SW480 (cell line): ENCODE data around the gene USP10.

Experiments used
- DNase-seq: peaks from one replicate; pipeline ENCODE4 v3.0.0-alpha.2; 2016; ENCODE audit warnings: low spot score

Gene USP10, protein sequence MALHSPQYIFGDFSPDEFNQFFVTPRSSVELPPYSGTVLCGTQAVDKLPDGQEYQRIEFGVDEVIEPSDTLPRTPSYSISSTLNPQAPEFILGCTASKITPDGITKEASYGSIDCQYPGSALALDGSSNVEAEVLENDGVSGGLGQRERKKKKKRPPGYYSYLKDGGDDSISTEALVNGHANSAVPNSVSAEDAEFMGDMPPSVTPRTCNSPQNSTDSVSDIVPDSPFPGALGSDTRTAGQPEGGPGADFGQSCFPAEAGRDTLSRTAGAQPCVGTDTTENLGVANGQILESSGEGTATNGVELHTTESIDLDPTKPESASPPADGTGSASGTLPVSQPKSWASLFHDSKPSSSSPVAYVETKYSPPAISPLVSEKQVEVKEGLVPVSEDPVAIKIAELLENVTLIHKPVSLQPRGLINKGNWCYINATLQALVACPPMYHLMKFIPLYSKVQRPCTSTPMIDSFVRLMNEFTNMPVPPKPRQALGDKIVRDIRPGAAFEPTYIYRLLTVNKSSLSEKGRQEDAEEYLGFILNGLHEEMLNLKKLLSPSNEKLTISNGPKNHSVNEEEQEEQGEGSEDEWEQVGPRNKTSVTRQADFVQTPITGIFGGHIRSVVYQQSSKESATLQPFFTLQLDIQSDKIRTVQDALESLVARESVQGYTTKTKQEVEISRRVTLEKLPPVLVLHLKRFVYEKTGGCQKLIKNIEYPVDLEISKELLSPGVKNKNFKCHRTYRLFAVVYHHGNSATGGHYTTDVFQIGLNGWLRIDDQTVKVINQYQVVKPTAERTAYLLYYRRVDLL

GRCh38 chr16:84699712-84700445 is at the start of gene USP10:
Gene USP10 (plus strand): TSS chr16:84700000. CDS start chr16:84700091, 91 bp downstream.
- DNase-seq: peak; percentile 68

- no peak for DNase-seq
Observed at GRCh38 chr16:84650062-84650991, 49.5 kb upstream of the USP10 start.

DNA sequence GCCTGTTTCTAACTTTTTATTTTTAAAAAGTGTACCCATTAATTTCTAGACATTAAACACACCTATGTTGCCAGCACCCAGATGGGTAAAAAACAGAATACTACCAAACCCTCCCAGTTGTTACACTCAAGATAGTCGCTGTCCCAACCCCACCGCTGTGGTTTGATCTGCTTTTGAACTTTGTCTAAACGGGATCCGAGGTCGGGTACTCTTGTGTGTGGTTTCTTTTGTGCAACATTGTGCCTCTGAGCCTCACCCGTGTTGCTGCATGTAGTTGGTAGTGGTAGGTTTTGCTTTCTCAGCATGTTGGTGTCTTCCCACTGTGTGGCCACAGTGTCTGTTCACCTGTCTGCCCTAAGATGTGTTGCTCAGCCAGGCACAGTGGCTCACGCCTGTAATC is 47.2 kb upstream of the USP10 start:
- no peak for DNase-seq

GRCh38 chr16:84654238-84654637 is 45.6 kb upstream of the USP10 start:
- no peak for DNase-seq

GRCh38 chr16:84654998-84655397 is 44.8 kb upstream of the USP10 start:
- DNase-seq: no peak

- no peak for DNase-seq
Observed at GRCh38 chr16:84656649-84657048, 43.2 kb upstream of the USP10 start.

DNA sequence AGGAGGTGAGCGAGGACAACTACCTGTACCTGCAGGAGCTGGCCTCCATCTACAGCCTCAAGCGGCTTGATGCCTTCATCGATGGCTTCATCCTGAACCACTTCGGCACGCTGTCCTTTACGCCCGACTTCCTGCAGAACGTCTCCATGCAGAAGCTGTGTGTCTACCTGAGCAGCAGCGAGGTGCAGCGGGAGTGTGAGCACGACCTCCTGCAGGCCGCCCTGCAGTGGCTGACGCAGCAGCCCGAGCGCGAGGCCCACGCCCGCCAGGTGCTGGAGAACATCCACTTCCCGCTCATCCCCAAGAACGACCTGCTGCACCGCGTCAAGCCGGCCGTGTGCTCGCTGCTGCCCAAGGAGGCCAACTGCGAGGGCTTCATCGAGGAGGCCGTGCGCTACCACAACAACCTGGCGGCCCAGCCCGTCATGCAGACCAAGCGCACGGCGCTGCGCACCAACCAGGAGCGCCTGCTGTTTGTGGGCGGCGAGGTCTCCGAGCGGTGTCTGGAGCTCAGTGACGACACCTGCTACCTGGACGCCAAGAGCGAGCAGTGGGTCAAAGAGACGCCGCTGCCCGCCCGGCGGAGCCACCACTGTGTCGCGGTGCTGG is 42.5 kb upstream of the USP10 start:
- no peak for DNase-seq

DNA sequence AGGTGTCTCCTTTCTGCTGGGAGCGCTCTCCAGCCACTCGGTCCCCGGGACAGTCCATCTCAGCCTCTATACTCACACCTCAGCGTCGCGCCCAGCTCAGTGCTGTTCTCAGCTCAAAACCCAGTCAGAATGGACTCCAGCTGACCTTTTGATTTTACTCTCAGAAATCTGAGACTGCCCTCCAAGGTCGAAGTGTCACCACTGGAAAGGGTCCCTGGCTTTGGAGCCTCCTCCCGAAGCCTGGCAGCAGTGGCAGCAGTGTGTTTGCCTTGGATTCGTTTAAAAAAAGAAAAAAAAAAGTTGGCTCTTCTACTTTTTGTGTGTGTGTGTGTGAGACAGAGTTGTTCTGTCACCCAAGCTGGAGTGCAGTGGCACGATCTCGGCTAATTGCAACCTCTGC is 41.1 kb upstream of the USP10 start:
- no peak for DNase-seq

GRCh38 chr16:84659656-84660300 is 40.0 kb upstream of the USP10 start:
- DNase-seq: no peak

DNA sequence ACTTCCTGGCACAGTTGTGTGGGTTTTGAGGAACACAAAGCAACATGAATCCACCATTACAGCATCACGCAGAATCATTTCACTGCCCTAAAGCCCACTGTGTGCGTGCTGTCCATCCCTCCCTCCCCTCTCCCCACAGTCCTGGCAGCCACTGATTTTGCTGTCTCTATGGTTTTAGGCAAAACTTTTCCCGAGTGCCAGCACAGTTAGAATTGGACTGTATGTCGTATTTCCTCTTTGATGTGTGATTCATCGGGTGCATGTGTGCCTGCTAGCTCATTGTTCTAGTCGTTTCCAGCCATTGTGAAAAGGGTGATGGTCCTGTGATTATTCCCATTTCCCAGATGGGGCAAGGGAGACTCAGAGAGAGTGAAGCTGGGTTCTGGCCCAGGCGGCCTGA is 38.8 kb upstream of the USP10 start:
- no peak for DNase-seq

DNA sequence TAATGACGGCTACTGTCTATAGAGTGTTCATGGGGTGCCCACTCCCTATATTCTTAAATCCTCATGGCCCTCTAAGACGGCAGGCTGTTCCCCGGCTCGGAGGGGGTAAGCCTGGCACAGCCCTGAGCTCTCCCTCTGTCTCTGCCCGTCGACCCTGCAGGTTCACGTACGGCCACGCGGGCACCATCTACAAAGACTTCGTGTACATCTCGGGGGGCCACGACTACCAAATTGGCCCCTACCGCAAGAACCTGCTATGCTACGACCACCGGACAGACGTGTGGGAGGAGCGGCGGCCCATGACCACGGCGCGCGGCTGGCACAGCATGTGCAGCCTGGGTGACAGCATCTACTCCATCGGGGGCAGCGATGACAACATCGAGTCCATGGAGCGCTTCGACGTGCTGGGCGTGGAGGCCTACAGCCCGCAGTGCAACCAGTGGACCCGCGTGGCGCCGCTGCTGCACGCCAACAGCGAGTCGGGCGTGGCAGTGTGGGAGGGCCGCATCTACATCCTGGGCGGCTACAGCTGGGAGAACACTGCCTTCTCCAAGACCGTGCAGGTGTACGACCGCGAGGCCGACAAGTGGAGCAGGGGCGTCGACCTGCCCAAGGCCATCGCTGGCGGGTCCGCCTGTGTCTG is 38.3 kb upstream of the USP10 start:
- DNase-seq: no peak

DNA sequence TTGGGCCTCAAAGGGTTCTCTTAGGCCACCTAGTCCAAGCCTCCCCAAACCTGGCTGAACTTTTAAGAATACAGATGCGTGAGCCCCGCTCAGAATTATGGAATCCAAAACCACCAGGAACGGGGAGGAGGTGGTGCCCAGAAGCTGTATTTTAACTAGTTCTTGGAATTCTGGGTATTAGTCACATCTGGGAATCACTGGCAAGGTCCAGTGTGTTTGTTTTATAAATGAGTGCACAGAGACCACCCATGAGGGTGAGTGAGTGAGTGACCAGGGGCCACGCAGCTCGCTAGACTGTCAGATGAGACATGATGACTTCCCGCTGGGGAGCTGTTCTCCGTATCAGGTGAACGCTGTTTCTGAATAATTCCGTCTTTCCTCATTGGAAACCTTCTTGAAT is 37.3 kb upstream of the USP10 start:
- DNase-seq: no peak

GRCh38 chr16:84663433-84664101 is 36.2 kb upstream of the USP10 start:
- DNase-seq: no peak

GRCh38 chr16:84665359-84665758 is 34.4 kb upstream of the USP10 start:
- DNase-seq: no peak

DNA sequence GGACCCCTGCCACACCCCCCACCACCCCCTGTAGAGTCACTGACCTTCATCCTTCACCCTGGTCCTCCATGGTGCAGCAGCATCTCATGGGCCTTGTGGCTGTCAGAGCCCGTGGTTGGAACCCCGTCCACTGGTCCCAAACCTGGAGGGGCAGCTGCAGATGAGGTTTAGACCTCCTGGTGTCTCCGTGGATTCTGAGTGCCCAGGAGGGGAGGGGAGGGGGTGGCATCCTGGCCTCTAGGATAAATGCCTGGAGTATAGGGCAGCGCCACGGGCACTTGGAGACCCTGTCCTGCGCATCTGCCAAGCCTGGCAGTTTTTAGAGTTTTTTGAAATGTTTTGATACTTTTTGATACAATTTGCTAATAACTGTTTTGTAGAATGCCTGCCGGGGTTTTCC is 34.0 kb upstream of the USP10 start:
- DNase-seq: no peak

- no peak for DNase-seq
Observed at GRCh38 chr16:84667600-84668309, 32.0 kb upstream of the USP10 start.

GRCh38 chr16:84670063-84670462 is 29.7 kb upstream of the USP10 start:
- DNase-seq: no peak

DNA sequence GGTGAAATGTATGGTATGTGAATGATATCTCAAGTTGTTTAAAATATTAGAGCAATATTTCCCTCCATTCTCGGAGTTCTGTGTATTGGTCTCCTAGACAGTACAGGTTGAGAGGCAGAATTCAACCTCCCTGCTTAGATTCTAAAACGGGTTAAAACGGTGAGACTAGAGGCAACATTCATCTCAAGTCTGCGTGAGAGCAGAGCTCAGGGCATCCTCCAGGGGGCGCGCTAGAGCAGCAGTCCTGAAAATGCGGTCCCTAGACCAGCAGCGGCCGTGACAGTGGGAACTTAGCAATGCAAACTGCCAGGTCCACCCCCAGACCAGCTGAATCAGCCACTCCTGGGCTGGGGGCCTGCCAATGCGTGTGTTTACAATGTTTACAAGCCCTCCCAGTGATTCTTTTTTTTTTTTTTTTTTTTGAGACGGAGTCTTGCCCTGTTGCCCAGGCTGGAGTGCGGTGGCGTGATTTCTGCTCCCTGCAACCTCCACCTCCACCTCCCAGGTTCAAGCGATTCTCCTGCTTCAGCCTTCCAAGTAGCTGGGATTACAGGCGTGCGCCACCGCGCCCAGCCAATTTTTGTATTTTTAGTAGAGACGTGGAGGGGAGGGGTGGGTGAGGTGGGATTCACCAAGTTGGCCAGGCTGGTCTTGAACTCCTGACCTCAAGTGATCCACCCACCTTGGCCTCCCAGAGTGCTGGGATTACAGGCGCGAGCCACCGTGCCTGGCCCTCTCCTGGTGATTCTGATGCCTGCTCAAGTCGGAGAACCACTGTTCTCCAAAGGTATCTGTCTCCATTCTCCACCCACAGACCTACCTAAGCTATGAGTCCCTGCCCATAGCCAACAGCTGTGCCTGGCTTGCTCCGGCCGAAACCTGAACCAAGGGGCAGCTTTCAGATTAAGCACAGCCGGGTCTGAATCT is 27.3 kb upstream of the USP10 start:
- DNase-seq: peak; percentile 46
